PC-3 (cell line): ENCODE measurements around the gene SMAP2. TPM values are rescaled to one million over a fixed set of nuclear protein-coding genes. Genes with fewer than 3 reads are reported as not detected.

Source experiments
- ATAC-seq: fragments of 200-7000 bp; cut with Tn5 transposase; 2 replicates; pipeline ENCODE4 v1.9.1; 2020; ENCODE audit warnings: mild to moderate bottlenecking, moderate library complexity
- BruUV-seq: library from RNA; stranded (reverse); fragments of 400-500 nt; replicated peaks from 2 replicates; lab custom pipeline; 2021; lab: Mats Ljungman, UMichigan
- CTCF ChIA-PET: fragments of 300-600 bp; sonication (Branson Sonifier 250); formaldehyde crosslinking; loops from one replicate; lab custom pipeline; 2022; ENCODE audit warnings: antibody characterized with exemption; lab: Charles Lee
- POLR2A ChIA-PET: fragments of 300-600 bp; sonication (Branson Sonifier 250); formaldehyde crosslinking; loops from one replicate; lab custom pipeline; 2022; ENCODE audit warnings: antibody characterized with exemption; ENCODE audit not compliant: unreplicated experiment; lab: Charles Lee
- DNase-seq: peaks from one replicate; pipeline ENCODE4 v3.0.0-alpha.2; 2015
- H2AFZ ChIP-seq: fragments of 300-600 bp; sonication (generic); 2 replicates; pipeline ENCODE4 v1.6.0; 2016; ENCODE audit warnings: antibody characterized with exemption, low read length
- H3F3A ChIP-seq: fragments of 300-600 bp; sonication (generic); one replicate; pipeline ENCODE4 v1.6.0; 2017; ENCODE audit warnings: antibody characterized with exemption, low read length, control low read depth, mild to moderate bottlenecking; ENCODE audit not compliant: unreplicated experiment
- H3K27ac ChIP-seq: fragments of 300-600 bp; sonication (generic); 2 replicates; pipeline ENCODE4 v1.5.1; 2016; ENCODE audit warnings: mild to moderate bottlenecking, low read length
- H3K27me3 ChIP-seq: fragments of 300-600 bp; sonication (generic); 2 replicates; pipeline ENCODE4 v1.6.1; 2016; ENCODE audit warnings: low read length, mixed read lengths
- H3K36me3 ChIP-seq: fragments of 300-600 bp; sonication (generic); 2 replicates; pipeline ENCODE4 v1.6.1; 2016; ENCODE audit warnings: low read depth, mixed run types, low read length, mixed read lengths
- H3K4me1 ChIP-seq: fragments of 300-600 bp; sonication (generic); 2 replicates; pipeline ENCODE4 v1.5.1; 2016; ENCODE audit warnings: low read length; ENCODE audit not compliant: insufficient read depth
- H3K4me2 ChIP-seq: fragments of 300-600 bp; sonication (generic); 2 replicates; pipeline ENCODE4 v1.6.0; 2016; ENCODE audit warnings: low read length
- H3K4me3 ChIP-seq: fragments of 300-600 bp; sonication (generic); 2 replicates; pipeline ENCODE4 v1.5.1; 2016; ENCODE audit warnings: mild to moderate bottlenecking, low read length, mixed read lengths
- H3K79me2 ChIP-seq: fragments of 300-600 bp; sonication (generic); 2 replicates; pipeline ENCODE4 v1.6.1; 2017; ENCODE audit warnings: low read length, mixed read lengths
- H3K9ac ChIP-seq: fragments of 300-600 bp; sonication (generic); 2 replicates; pipeline ENCODE4 v1.6.0; 2016; ENCODE audit warnings: mild to moderate bottlenecking, low read length
- H3K9me2 ChIP-seq: fragments of 300-600 bp; sonication (generic); replicated peaks from 2 replicates; pipeline ENCODE4 v1.6.1; 2016; ENCODE audit warnings: mixed run types, low read length, mixed read lengths
- H3K9me3 ChIP-seq: fragments of 300-600 bp; sonication (generic); 2 replicates; pipeline ENCODE4 v1.6.1; 2016; ENCODE audit warnings: low read length, mixed read lengths
- H4K20me1 ChIP-seq: fragments of 300-600 bp; sonication (generic); 2 replicates; pipeline ENCODE4 v1.6.1; 2016; ENCODE audit warnings: low read length, mixed read lengths
- EZH2 ChIP-seq: fragments of 300-600 bp; sonication (generic); IDR thresholded peaks from one replicate; pipeline ENCODE4 v1.6.1; 2017; ENCODE audit warnings: antibody characterized with exemption, mild to moderate bottlenecking, low read length; ENCODE audit not compliant: unreplicated experiment
- EZH2phosphoT487 ChIP-seq: fragments of 300-600 bp; sonication (generic); IDR thresholded peaks from 2 replicates; pipeline ENCODE4 v1.6.1; 2018; ENCODE audit warnings: mild to moderate bottlenecking, antibody characterized with exemption, low read length, borderline replicate concordance
- intact Hi-C: fragments of 100-400 bp; cut with micrococcal nuclease; formaldehyde crosslinking; loops from 2 replicates; pipeline ENCODE4 v1.9.0; 2023
- total RNA-seq: library from RNA; depleted of rRNA; stranded (reverse); fragments of >200 nt; gene quantifications from 2 replicates; pipeline ENCODE4 v1.2.3, GENCODE V29; 2014
- TF ChIP-seq, protein P1 (sequence below): fragments of 300-600 bp; sonication (generic); conservative IDR thresholded peaks from 2 replicates; pipeline ENCODE4 v1.5.1; 2017; ENCODE audit warnings: antibody characterized with exemption, low read depth, mild to moderate bottlenecking, low read length

SMAP2 gene
- total RNA-seq, 1 experiment from 2014 or later: 48.1 TPM

DNA sequence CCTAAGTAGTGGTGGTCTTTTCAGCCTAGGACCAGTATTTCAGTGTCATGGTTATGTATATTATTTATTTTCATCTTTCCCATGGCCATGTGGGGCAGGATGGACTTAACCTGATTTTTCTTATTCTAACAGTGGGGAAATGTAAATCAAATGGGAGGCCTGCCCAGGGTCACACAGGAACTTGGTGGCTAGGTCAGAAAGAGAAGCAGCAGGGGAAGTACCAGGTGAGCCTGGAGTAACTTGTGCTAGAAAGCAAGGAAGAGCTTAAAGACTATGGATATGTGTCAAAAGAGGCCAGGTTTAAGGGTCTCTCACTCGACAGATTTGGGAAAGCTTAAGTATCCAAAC lies 77.7 kb downstream of the SMAP2 start:
- Histone ChIP-seq H2AFZ (0 out of 2 replicates have a peak overlapping the region, but pooled peaks have one; percentile 93), H3K4me2 (peak overlapping the region; percentile 91)
- BruUV-seq: no TSS peak

DNA sequence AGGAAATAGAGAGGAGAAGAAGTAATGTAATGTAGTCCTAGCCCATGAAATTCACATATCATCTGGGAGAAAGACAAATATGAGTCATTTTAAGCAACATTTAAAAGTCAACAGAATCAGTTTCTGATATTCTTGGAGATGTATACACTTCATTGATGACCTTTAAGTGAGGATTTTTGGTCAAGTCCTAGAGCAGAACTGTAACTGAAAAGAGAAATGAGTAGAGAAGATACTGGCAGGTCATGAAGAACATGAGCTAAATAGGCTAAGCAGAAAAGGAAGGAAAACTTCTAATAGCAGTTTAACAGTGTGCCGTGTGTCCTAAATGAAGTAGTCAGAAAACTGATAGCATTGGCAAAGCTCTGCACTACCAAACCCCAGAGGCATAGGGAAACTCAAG lies 81.3 kb downstream of the SMAP2 start:
- H3K4me3 ChIP-seq: no peak overlapping the region
- no peaks in the 10 kb centered on the region for H3F3A ChIP-seq
- no peak overlapping the region for H3K9ac ChIP-seq
- no peaks in the 10 kb centered on the region for H3K27me3 ChIP-seq
- H3K4me1 ChIP-seq: no peaks in the 10 kb centered on the region
- no peak overlapping the region for H3K4me2 ChIP-seq
- TF ChIP-seq EZH2: no peak
- TF ChIP-seq, protein P1, sequence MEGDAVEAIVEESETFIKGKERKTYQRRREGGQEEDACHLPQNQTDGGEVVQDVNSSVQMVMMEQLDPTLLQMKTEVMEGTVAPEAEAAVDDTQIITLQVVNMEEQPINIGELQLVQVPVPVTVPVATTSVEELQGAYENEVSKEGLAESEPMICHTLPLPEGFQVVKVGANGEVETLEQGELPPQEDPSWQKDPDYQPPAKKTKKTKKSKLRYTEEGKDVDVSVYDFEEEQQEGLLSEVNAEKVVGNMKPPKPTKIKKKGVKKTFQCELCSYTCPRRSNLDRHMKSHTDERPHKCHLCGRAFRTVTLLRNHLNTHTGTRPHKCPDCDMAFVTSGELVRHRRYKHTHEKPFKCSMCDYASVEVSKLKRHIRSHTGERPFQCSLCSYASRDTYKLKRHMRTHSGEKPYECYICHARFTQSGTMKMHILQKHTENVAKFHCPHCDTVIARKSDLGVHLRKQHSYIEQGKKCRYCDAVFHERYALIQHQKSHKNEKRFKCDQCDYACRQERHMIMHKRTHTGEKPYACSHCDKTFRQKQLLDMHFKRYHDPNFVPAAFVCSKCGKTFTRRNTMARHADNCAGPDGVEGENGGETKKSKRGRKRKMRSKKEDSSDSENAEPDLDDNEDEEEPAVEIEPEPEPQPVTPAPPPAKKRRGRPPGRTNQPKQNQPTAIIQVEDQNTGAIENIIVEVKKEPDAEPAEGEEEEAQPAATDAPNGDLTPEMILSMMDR: no peak
- no peak for TF ChIP-seq EZH2phosphoT487
- intact Hi-C loops: no loop called here
- H2AFZ ChIP-seq: no peak overlapping the region
- H3K79me2 ChIP-seq: no peaks in the 10 kb centered on the region
- ChIA-PET POLR2A (no interaction called here), CTCF (no interaction called here)
- H3K9me3 ChIP-seq: peaks cover 55% of the 10 kb centered on the region
- no TSS peak for BruUV-seq
- no peaks in the 10 kb centered on the region for H3K9me2 ChIP-seq
- no peak for ATAC-seq
- no peak overlapping the region for H3K27ac ChIP-seq
- DNase-seq: no peak
- peaks cover 66% of the 10 kb centered on the region for H3K36me3 ChIP-seq
- no peaks in the 10 kb centered on the region for H4K20me1 ChIP-seq

More for the DNA sequence above, 77.7 kb downstream of the SMAP2 start:
- ChIA-PET CTCF (no interaction called here), POLR2A (interaction anchor here (0.6 kb wide), 1 partner anchor 15 kb away, joined by 4 read pairs; no protein-coding TSS in a partner anchor)
- no peaks in the 10 kb centered on the region for H3K79me2 ChIP-seq
- H3K4me1 ChIP-seq: no peaks in the 10 kb centered on the region
- ATAC-seq (no peak), DNase-seq (no peak)
- H4K20me1 ChIP-seq: no peaks in the 10 kb centered on the region
- no peaks in the 10 kb centered on the region for H3K9me2 ChIP-seq
- no peaks in the 10 kb centered on the region for H3F3A ChIP-seq
- peaks cover 35% of the 10 kb centered on the region for H3K36me3 ChIP-seq
- no peak overlapping the region for H3K9ac ChIP-seq
- H3K9me3 ChIP-seq: peaks cover 30% of the 10 kb centered on the region
- peak overlapping the region; percentile 66 for H3K27ac ChIP-seq
- H3K4me3 ChIP-seq: peak overlapping the region; percentile 70
- no peaks in the 10 kb centered on the region for H3K27me3 ChIP-seq
- TF ChIP-seq, protein P1: no peak
- TF ChIP-seq EZH2phosphoT487: no peak
- TF ChIP-seq EZH2: no peak
- intact Hi-C loops: no loop called here

DNA sequence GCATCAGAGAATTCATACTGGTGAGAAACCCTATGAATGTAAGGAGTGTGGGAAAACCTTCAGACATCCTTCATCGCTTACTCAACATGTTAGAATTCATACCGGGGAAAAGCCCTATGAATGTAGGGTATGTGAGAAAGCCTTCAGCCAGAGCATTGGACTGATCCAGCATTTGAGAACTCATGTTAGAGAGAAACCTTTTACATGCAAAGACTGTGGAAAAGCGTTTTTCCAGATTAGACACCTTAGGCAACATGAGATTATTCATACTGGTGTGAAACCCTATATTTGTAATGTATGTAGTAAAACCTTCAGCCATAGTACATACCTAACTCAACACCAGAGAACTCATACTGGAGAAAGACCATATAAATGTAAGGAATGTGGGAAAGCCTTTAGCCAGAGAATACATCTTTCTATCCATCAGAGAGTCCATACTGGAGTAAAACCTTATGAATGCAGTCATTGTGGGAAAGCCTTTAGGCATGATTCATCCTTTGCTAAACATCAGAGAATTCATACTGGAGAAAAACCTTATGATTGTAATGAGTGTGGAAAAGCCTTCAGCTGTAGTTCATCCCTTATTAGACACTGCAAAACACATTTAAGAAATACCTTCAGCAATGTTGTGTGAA lies 89.5 kb downstream of the SMAP2 start:
- H3K27me3 ChIP-seq: no peaks in the 10 kb centered on the region
- no peaks in the 10 kb centered on the region for H3K79me2 ChIP-seq
- peaks cover 64% of the 10 kb centered on the region for H3K9me3 ChIP-seq
- H3F3A ChIP-seq: no peaks in the 10 kb centered on the region
- ATAC-seq (no peak), DNase-seq (peak; percentile 3)
- H4K20me1 ChIP-seq: no peaks in the 10 kb centered on the region
- H3K4me1 ChIP-seq: no peaks in the 10 kb centered on the region
- ChIA-PET CTCF (no interaction called here), POLR2A (no interaction called here)
- H3K4me3 ChIP-seq: no peak overlapping the region; the same call in 1 of the 2 replicates
- H3K9me2 ChIP-seq: no peaks in the 10 kb centered on the region
- no TSS peak for BruUV-seq
- intact Hi-C loops: no loop called here
- no peak overlapping the region for H3K9ac ChIP-seq
- peaks cover 73% of the 10 kb centered on the region for H3K36me3 ChIP-seq
- no peak overlapping the region for H3K27ac ChIP-seq
- no peak overlapping the region for H3K4me2 ChIP-seq
- no peak for TF ChIP-seq EZH2
- TF ChIP-seq, protein P1: no peak
- TF ChIP-seq EZH2phosphoT487: no peak
- H2AFZ ChIP-seq: no peak overlapping the region
